ENCODE results near the gene PNLDC1.

DNA sequence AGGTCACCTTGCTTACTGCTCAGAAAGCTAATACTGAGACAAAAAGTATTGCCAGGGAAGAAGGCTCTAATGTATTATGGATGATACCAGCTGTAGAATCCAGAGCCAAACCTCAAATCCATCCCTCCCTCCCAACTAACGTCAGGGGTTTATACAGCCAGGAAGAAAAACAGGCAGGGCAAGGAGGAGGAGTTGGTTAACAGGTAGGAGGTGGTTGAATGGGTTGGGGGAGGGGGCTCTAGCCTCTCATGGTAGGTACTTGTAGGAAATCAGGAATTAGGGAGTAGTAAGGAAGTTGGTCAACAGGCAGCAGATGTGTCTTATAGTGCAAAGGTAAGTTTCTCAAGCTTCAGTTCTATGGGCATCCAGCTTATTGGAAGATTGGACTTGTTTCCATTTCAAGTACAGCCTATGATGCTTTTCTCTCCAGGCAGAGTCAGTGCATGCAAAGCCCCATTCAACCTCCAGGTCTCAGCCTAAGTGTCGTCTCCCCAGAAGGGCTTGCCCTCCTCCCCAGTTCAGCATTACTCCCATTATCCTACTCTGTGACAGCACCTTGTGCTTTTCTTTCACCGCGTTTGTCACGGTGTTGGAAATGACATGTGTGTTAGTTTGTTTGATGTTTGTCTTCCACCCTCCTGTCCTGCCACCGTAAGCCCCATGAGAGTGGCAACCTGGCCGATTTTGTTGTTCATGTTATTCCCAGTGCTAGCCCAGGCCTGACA is 38.1 kb downstream of the PNLDC1 start:
- TF ChIP-seq ETV1 (tag; conservative IDR thresholded peaks at IDR 0.05; ENCODE audit: low read depth) (no peak), EP300 (IDR thresholded peaks at IDR 0.05; ENCODE audit: low read length) (no peak)
- TF ChIP-seq, protein P1, sequence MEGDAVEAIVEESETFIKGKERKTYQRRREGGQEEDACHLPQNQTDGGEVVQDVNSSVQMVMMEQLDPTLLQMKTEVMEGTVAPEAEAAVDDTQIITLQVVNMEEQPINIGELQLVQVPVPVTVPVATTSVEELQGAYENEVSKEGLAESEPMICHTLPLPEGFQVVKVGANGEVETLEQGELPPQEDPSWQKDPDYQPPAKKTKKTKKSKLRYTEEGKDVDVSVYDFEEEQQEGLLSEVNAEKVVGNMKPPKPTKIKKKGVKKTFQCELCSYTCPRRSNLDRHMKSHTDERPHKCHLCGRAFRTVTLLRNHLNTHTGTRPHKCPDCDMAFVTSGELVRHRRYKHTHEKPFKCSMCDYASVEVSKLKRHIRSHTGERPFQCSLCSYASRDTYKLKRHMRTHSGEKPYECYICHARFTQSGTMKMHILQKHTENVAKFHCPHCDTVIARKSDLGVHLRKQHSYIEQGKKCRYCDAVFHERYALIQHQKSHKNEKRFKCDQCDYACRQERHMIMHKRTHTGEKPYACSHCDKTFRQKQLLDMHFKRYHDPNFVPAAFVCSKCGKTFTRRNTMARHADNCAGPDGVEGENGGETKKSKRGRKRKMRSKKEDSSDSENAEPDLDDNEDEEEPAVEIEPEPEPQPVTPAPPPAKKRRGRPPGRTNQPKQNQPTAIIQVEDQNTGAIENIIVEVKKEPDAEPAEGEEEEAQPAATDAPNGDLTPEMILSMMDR (IDR thresholded peaks at IDR 0.05 in 2 of 3, conservative IDR thresholded peaks at IDR 0.05 in 1 of 3; ENCODE audit: insufficient read depth in 2 of 3, low read depth in 1 of 3, low read length in 3 of 3) = no peak
